Ammon's horn (tissue), 1 donor: ENCODE measurements around the gene NIM1K.
"Not testable (repeated sequence)": the region's sequence is repeated elsewhere in the genome, so short reads cannot be mapped to it uniquely, and the experiment has no call there.

ENCODE experiments used
- DNase-seq: peaks from one replicate; pipeline ENCODE4 v3.0.0-alpha.2; 2016; ENCODE audit warnings: low spot score

Gene NIM1K

GRCh38 chr5:43190755-43191603, 1.0 kb upstream of the NIM1K start:
- DNase-seq: peak; percentile 13

- peak; percentile 71 for DNase-seq
Observed at GRCh38 chr5:43192558-43193180, 644 bp downstream of the NIM1K start.

- peak; percentile 84 for DNase-seq
Observed at GRCh38 chr5:43193181-43193893, 1.3 kb downstream of the NIM1K start.

- peak; percentile 69 for DNase-seq
Observed at GRCh38 chr5:43193894-43194265, 1.9 kb downstream of the NIM1K start.

- peak; percentile 49 for DNase-seq
Observed at GRCh38 chr5:43195670-43196265, 3.7 kb downstream of the NIM1K start.

- DNase-seq: no peak
Observed at GRCh38 chr5:43197535-43197934, 5.5 kb downstream of the NIM1K start.

GRCh38 chr5:43201442-43201841, 9.4 kb downstream of the NIM1K start:
- DNase-seq: not testable (repeated sequence)

GRCh38 chr5:43202380-43202779, 10.4 kb downstream of the NIM1K start:
- no peak for DNase-seq

- no peak for DNase-seq
Observed at GRCh38 chr5:43203373-43203772, 11.3 kb downstream of the NIM1K start.

- no peak for DNase-seq
Observed at GRCh38 chr5:43204958-43205357, 12.9 kb downstream of the NIM1K start.

- no peak for DNase-seq
Observed at GRCh38 chr5:43207601-43208000, 15.6 kb downstream of the NIM1K start.

GRCh38 chr5:43208658-43209057, 16.6 kb downstream of the NIM1K start:
- no peak for DNase-seq

GRCh38 chr5:43209060-43209459, 17.0 kb downstream of the NIM1K start:
- no peak for DNase-seq

- no peak for DNase-seq
Observed at GRCh38 chr5:43209833-43210232, 17.8 kb downstream of the NIM1K start.

- no peak for DNase-seq
Observed at GRCh38 chr5:43210570-43210969, 18.5 kb downstream of the NIM1K start.

- no peak for DNase-seq
Observed at GRCh38 chr5:43213951-43214350, 21.9 kb downstream of the NIM1K start.

GRCh38 chr5:43215073-43215631, 23.1 kb downstream of the NIM1K start:
- no peak for DNase-seq

- DNase-seq: no peak
Observed at GRCh38 chr5:43216941-43217340, 24.9 kb downstream of the NIM1K start.

- no peak for DNase-seq
Observed at GRCh38 chr5:43219120-43219519, 27.1 kb downstream of the NIM1K start.

- no peak for DNase-seq
Observed at GRCh38 chr5:43221502-43221901, 29.5 kb downstream of the NIM1K start.

GRCh38 chr5:43225649-43226245, 33.7 kb downstream of the NIM1K start:
- no peak for DNase-seq

- no peak for DNase-seq
Observed at GRCh38 chr5:43227655-43228054, 35.6 kb downstream of the NIM1K start.
